Duodenal mucosa (tissue), 2 donors: ENCODE measurements around the gene ACBD6.
"Not testable (repeated sequence)": the region's sequence is repeated elsewhere in the genome, so short reads cannot be mapped to it uniquely, and the experiment has no call there.

Experiments
- H3K27ac ChIP-seq: one replicate; pipeline ENCODE4 v1.7.0; 2013; ENCODE audit warnings: low read depth, low read length
- H3K27me3 ChIP-seq, 2 donors: one replicate each; pipeline ENCODE4 v1.7.0; 2013; ENCODE audit warnings: low read length in 2 of 2, control low read depth in 1 of 2; ENCODE audit not compliant: insufficient read depth in 2 of 2, control insufficient read depth in 1 of 2
- H3K36me3 ChIP-seq, 2 donors: one replicate each; pipeline ENCODE4 v1.7.0; 2013; ENCODE audit warnings: low read length in 2 of 2, control low read depth in 1 of 2; ENCODE audit not compliant: insufficient read depth in 2 of 2, control insufficient read depth in 1 of 2
- H3K4me1 ChIP-seq, 2 donors: one replicate each; pipeline ENCODE4 v1.7.0; 2013; ENCODE audit warnings: low read length in 2 of 2, control low read depth in 1 of 2; ENCODE audit not compliant: insufficient read depth in 2 of 2, control insufficient read depth in 1 of 2
- H3K4me3 ChIP-seq, 2 donors: one replicate each; pipeline ENCODE4 v1.7.0; 2013; ENCODE audit warnings: low read length in 2 of 2, low read depth in 1 of 2
- H3K9ac ChIP-seq, 2 donors: one replicate each; pipeline ENCODE4 v1.7.0; 2013; ENCODE audit warnings: low read length in 2 of 2, low read depth in 1 of 2
- H3K9me3 ChIP-seq, 2 donors: one replicate each; pipeline ENCODE4 v1.7.0; 2013; ENCODE audit warnings: low read length in 2 of 2, control low read depth in 1 of 2; ENCODE audit not compliant: control insufficient read depth in 1 of 2

The ACBD6 gene

DNA sequence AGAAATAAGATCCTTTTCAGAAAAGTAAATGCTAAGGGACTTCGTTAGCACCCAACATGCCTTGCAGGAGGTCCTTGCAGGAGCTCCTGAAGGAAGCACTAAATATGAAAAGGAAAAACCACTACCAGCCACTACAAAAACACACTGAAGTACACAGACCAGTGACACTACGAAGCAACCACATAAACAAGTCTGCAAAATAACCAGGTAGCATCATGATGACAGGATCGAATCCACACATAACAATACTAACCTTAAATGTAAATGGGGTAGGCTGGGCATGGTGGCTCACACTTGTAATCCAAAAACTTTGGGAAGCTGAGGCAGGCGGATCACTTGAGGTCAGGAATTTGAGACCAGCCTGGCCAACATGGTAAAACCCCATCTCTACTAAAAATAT is 40.7 kb downstream of the ACBD6 start:
- not testable (repeated sequence) for H3K9ac ChIP-seq, H3K4me1 ChIP-seq, H3K27me3 ChIP-seq, H3K4me3 ChIP-seq, H3K27ac ChIP-seq, H3K36me3 ChIP-seq
- H3K9me3 ChIP-seq, result peaks cover 8 to 26% of the 10 kb centered on the region in 2 donors

DNA sequence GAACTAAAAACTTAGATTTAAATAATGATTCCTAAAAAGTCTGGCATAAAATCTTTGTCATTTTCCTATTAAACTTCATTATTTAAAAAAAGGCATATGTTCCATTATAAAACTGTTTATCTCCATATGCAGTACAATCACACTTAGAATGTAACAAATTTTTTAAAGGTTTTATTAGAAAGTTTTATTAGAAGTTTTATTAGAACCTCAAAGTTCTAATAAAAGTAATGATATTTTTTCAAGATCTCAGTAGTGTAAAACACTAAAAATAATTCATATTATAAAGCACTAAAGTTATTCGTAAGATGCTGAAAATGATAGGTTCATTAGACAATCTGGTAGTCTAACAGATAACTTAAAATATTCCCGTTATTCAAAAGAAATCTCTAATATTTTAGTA is 43.6 kb downstream of the ACBD6 start:
- no peak overlapping the region for H3K4me3 ChIP-seq
- peaks cover 8 to 18% of the 10 kb centered on the region in 2 donors for H3K9me3 ChIP-seq
- H3K9ac ChIP-seq, result no peak overlapping the region
- no peaks in the 10 kb centered on the region for H3K4me1 ChIP-seq
- no peaks in the 10 kb centered on the region for H3K27me3 ChIP-seq
- no peaks in the 10 kb centered on the region for H3K36me3 ChIP-seq
- H3K27ac ChIP-seq, result no peak overlapping the region

DNA sequence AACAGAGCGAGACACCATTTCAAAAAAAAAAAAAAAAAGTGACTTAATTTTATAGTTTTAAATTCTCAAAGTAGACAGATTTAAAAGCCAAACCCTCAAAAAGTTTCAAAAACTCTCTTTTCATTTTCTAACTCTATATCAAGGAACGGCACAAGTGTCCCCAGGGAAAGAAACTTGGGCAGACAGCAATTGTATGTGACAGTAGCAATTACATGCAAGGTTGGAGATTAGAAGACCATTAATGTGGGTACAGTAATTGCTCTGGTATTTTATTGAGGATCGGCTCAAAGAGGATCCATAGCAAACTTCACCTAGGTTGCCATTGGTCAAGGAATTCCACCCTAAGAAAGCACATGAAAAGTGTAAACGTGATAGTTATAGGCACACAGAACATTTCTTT is 46.2 kb downstream of the ACBD6 start:
- Histone ChIP-seq H3K27ac (no peak overlapping the region), H3K4me1 (no peaks in the 10 kb centered on the region), H3K36me3 (no peaks in the 10 kb centered on the region), H3K9ac (no peak overlapping the region), H3K9me3 (peaks cover 2 to 7% of the 10 kb centered on the region in 2 donors), H3K4me3 (no peak overlapping the region), H3K27me3 (no peaks in the 10 kb centered on the region)

DNA sequence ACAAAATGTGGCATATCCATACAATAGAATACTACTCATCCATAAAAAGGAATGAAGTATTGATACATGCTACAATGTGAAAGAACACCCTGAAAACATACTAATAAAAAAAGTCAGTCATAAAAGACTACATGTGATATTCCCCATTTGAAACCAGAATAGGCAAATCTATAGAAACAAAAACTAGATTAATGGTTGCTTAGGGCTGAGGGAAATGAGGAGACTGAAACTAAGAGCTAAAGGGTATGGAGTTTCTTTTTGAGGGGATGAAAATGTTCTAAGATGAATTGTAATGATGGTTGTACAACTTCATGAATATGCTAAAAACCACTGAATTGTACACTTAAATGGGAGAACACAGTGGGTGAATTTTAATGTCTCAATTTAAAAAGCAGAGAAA is 50.9 kb downstream of the ACBD6 start:
- H3K9ac ChIP-seq, result no peak overlapping the region
- H3K4me1 ChIP-seq, result no peaks in the 10 kb centered on the region
- H3K36me3 ChIP-seq, result no peaks in the 10 kb centered on the region
- no peak overlapping the region for H3K4me3 ChIP-seq
- H3K9me3 ChIP-seq, result peaks cover 2 to 7% of the 10 kb centered on the region in 2 donors
- H3K27ac ChIP-seq, result no peak overlapping the region
- H3K27me3 ChIP-seq, result no peaks in the 10 kb centered on the region

DNA sequence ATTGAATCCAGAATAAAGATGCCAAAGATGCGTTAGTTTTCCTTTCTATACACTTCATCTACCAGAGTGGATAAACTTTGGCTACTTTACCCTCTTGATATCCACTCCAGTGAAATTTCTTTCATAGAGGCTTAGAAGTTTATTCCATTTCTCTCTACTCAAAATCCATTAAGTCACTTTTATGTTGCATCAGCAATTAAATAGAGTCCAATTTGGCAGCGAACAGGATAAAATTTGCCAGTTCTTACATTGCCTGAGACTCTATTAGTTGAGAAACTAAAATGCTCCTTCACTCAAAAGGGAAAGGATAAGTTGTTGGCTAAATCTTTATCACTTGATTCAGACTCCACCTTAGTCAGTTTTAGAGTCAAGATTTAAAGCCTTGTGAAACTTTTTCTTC is 57.9 kb downstream of the ACBD6 start:
- Histone ChIP-seq H3K27me3 (no peaks in the 10 kb centered on the region), H3K27ac (no peak overlapping the region), H3K4me1 (no peaks in the 10 kb centered on the region), H3K9me3 (peaks cover 0 to 2% of the 10 kb centered on the region in 2 donors), H3K36me3 (no peaks in the 10 kb centered on the region), H3K9ac (no peak overlapping the region), H3K4me3 (no peak overlapping the region)

DNA sequence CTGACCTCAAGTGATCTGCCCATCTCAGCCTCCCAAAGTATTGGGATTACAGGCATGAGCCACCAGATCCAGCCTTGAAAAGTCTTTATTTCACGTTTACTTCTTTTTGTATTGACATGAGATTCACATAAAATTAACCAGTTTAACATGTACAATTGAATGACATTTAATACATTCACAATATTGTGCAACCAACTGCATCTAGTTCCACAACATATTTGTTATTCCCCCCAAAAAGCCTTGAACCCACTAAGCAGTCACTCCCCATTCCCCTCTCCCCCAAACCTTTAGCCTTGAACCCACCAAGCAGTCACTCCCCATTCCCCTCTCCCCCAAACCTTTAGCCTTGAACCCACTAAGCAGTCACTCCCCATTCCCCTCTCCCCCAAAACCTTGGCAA is 62.0 kb downstream of the ACBD6 start:
- H3K27ac ChIP-seq, result no peak overlapping the region
- no peaks in the 10 kb centered on the region for H3K4me1 ChIP-seq
- H3K9me3 ChIP-seq, result peaks cover 0 to 2% of the 10 kb centered on the region in 2 donors
- H3K4me3 ChIP-seq, result no peak overlapping the region
- no peaks in the 10 kb centered on the region for H3K27me3 ChIP-seq
- H3K9ac ChIP-seq, result no peak overlapping the region
- no peaks in the 10 kb centered on the region for H3K36me3 ChIP-seq

DNA sequence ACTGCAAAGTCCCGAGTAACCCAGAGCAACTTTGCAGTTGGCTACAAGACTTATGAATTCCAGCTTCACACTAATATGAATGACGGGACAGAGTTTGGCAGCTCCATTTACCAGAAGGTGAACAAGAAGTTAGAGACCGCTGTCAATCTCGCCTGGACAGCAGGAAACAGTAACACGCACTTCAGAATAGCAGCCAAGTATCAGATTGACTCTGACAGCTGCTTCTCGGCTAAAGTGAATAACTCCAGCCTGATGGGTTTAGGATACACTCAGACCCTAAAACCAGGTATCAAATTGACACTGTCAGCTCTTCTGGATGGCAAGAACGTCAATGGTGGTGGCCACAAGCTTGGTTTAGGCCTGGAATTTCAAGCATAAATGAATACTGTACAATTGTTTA is 66.8 kb downstream of the ACBD6 start:
- Histone ChIP-seq H3K27me3 (no peaks in the 10 kb centered on the region), H3K4me1 (no peaks in the 10 kb centered on the region), H3K27ac (no peak overlapping the region), H3K9ac (no peak overlapping the region), H3K4me3 (no peak overlapping the region), H3K9me3 (no peaks in the 10 kb centered on the region), H3K36me3 (no peaks in the 10 kb centered on the region)

DNA sequence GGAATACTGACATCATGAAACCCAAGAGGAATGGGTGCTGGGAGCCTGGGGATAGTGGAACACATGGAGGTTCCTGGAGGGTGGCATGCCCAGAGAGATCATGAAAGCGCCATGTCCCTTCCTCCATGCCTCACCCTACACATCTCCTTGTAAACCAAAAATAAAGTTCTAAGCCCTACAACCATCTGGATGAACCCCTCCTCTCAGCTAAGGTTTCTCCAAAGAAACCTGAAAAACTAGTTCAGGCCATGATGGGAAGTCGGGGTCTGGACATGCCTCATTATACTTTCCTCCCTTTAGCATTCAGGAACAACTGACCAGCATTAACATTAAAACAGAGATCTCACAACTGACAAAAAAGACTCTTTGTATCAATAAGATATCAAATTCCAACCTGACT is 68.5 kb downstream of the ACBD6 start:
- H3K27ac ChIP-seq, result no peak overlapping the region

DNA sequence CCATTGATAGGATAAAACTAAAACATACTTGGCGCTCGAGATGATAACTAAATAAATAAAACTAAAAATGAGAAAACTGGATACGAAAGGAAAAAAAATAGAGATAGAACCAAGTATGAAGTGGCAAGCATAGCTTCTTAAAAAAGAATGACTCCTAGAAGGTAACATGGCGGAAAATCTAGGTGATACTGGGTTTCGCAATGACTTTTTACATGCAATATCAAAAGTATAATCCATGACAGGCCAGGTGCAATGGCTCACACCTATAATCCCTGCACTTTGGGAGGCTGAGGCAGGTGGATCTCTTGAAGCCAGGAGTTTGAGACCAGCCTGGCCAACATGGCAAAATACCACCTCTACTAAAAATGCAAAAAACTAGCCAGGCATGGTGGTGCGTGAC is 70.7 kb downstream of the ACBD6 start:
- H3K27me3 ChIP-seq, result no peaks in the 10 kb centered on the region
- H3K4me1 ChIP-seq, result no peaks in the 10 kb centered on the region
- H3K9ac ChIP-seq, result no peak overlapping the region
- no peaks in the 10 kb centered on the region for H3K36me3 ChIP-seq
- H3K4me3 ChIP-seq, result no peak overlapping the region
- no peaks in the 10 kb centered on the region for H3K9me3 ChIP-seq
- H3K27ac ChIP-seq, result no peak overlapping the region

More for the DNA sequence above, 68.5 kb downstream of the ACBD6 start:
- no peak overlapping the region for H3K9ac ChIP-seq
- no peaks in the 10 kb centered on the region for H3K36me3 ChIP-seq
- no peaks in the 10 kb centered on the region for H3K27me3 ChIP-seq
- H3K4me1 ChIP-seq, result no peaks in the 10 kb centered on the region
- no peaks in the 10 kb centered on the region for H3K9me3 ChIP-seq
- no peak overlapping the region for H3K4me3 ChIP-seq

DNA sequence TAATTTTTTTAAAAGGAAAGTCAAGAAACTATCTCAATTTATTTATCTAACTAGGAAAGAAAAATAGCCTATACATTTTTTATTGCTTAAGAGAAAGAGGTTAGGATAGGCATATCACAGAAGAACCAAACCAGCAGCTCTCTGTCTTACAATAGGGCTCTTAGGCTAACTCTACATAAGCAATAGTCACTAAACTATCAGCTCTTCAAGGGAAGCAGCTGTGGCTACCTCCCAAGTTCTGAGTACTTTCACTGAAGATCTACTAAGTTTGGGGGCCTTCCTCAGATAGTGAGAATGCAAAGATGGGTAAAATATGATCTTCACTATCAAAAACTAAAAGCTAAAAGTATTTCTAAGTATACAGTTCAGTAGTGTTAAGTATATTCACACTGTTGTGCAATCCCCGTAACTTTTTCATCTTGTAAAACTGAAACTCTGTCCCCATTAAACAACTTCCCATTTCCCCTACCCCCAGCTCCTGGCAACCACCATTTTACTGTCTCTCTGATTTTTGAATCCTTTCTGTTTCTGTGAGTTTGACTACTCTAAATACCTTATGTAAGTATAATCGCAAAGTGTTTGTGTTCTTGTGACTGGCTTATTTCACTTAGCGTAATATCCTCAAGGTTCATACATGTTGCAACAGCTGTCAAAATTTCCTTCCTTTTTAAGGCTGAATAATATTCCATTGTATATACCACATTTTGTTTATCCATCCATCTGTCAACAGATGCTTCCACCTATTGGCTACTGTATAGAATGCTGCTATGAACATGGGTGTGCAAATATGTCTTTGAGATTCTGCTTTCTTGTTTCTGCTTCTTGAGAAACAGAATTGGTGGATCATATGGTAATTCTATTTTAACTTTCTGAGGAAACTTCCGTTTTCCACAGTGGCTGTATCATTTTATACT is 73.3 kb downstream of the ACBD6 start:
- Histone ChIP-seq H3K9ac (no peak overlapping the region), H3K9me3 (no peaks in the 10 kb centered on the region), H3K27me3 (no peaks in the 10 kb centered on the region), H3K27ac (no peak overlapping the region), H3K36me3 (no peaks in the 10 kb centered on the region), H3K4me3 (no peak overlapping the region), H3K4me1 (no peaks in the 10 kb centered on the region)
